Measurements from ENCODE around the gene SYTL1.
A peak's percentile ranks its signal among the peaks of the same experiment; 100 is the strongest.
"Not testable (repeated sequence)": the region's sequence is repeated elsewhere in the genome, so short reads cannot be mapped to it uniquely, and the experiment has no call there.

Gene SYTL1

DNA sequence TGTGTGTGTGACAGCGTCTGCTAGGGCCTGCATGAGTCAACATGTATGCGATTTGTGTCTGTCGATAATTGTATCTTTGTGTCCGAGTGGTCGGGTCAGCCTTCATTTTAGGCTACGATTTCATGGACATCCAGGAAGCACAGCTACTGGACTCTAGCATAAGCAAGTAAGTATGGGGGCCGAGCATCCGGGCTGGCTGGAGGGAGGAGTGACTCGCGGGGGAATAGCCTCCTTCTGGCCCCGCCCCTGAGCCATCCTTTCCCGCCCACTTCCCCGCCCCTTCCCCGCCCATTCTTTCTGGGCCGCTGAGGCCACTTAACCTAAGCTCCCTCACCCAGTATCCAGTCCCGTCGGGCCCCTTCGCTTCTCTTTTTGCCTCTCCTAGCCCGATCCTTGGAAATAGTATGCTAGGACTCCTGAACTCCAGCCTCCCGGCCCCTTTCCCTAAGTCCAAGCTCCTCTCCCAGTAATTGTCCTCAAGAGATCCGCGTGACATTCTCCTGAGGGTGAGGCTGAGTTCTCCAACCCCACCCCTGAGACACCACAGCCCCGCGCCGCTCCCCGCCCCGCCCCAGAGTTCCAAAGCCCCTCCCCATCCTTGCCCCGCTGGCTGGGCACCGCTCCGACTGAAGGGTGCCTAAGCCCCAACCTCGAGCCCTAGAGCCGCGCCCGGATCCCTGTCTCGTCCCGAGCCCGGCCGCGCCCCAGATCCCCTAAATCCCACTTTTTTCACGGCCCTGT is 23.7 kb downstream of the SYTL1 start:
- no peak for DNase-seq

DNA sequence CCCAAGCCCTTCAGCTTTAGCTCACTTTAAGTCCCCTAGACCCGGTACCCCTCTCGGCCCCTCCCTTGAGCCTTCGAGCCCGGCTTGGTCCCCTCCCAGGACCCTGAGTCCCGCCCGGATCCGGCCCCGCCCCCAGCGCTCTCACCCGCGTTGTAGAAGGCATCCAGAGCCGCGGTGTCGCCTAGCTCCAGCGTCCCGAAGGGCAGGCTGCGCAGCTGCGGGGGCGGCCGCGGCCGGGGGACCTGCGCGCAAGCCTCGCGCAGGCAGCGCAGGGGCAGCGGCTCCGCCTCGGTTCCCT is 24.2 kb downstream of the SYTL1 start:
- DNase-seq, result no peak

DNA sequence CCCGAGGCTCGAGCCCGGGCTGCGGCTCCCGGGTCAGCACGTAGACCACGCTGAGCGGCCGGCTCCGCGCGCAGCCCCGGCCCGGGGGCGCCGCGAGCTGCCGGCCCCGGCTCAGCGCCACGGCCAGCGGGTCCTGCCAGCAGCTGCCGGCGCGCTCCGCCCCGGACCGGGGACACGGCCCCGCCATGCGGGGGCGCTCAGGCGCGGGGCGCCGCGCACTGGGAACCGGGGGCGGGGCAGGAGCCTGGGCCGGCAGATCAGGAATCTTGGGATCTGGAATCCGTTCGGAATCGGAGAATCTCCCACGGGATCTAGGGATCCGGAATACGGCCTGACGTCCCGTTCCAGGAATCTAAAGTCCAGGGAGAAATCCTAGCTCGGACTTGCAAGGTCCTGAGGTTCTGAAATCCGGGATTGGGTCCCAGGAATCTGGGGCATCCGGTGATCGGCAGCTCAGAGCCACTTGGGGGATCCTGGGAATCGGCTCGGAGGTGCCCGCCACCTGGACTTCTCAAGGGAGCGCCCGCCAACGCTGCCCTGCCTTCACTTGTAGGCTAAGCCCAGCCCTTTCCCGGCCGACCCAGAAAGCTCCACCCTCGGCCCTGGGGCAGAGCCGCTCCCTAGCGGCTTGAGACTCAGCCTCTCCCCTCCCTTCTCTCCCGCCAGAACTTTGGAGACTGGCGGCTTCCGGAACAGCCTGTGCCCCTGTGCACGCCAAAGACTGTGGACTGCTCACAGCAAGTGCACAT is 24.8 kb downstream of the SYTL1 start, which contains the start of gene MAP3K6:
Gene MAP3K6 (minus strand): TSS at position 551 of the 749 bp plus-strand sequence. CDS start 364 bp downstream, at position 187.
- peak; percentile 42 for DNase-seq

DNA sequence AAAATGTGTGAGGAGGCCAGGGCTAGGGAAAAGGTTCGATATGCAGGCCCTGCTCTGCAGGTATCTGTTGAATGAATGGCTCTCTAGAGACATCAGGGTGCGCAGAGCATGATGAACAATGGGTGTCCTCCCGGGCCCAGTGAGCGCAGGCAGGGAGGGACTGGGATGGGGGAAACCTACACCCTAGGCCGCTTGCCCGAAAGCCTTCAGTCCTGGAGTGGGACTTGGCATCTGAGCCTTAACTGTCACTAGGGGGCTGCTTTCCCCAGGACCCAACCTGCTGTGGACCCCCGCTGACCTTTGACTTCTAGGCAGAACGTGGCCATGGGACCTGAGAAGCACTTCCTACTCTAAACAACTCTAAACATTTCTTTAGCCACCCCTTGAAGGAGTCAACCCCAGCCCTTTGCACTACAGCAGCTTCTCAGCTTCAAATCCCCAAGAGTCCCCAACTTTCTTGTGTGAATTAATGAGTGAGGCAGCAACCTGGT is 25.4 kb downstream of the SYTL1 start:
- no peak for DNase-seq

DNA sequence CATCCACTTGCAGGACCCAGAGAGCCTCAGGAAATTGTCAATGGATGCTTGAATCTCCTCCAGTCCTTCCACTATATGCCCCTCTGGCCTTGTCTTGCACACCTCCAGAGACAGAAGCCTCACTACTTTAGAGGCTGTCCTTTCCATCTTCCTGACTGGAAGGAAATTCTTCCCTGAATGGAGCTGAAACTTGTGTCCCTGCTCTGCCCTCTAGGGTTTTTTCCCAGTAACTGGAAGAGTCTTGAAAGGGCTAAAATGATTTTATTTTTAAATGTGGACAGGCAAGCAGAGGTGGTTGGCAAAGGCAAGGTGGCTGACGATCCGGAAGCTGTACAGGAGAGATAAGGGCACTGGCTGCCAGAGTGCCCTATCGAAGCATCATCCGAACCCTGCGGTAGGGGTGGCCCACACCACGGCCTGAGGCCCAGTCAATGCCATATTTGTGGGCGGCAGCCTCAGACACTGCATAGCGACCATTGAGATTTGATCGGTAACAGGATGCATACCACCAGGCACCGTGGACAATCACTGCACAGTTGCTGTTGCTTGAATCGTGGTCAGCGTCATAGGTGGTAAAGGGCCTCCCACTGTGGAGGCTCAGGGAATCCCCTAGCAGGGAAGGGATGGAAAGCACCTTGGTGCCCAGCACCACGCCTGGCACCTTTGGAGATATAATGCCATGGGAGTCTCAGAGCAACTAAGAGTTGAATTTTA is 27.2 kb downstream of the SYTL1 start:
- DNase-seq, result no peak

DNA sequence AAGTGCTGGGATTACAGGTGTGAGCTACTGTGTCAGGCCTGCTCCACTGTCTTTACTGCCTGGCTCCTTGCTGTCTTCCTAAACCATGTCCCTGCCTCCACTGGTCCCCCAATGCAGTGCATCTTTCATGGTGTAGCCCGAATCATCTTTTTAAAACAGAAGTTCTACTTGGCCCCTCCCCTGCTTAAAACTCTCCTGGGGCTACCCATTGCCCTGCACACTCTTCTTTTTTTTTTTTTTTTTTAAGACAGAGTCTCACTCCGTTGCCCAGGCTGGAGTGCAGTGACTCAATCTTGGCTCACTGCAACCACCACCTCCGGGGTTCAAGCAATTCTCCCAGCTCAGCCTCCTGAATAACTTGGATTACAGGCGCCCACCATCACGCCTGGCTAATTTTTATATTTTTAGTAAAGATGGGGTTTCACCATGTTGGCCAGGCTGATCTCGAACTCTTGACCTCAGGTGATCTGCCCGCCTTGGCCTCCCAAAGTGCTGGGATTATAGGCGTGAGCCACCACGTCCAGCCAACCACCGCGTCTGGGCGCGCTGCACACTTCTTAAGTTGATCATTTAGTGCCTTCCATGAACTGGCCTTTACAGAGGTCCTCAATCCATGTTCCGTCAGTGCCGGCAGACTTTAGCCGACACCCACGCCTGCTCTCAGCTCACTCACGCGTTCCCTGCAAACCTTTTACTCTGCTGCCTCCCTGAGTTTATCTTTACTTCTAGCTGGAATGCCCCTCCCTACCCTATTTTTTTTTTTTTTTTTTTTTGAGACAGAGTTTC is 30.4 kb downstream of the SYTL1 start:
- no peak for DNase-seq

DNA sequence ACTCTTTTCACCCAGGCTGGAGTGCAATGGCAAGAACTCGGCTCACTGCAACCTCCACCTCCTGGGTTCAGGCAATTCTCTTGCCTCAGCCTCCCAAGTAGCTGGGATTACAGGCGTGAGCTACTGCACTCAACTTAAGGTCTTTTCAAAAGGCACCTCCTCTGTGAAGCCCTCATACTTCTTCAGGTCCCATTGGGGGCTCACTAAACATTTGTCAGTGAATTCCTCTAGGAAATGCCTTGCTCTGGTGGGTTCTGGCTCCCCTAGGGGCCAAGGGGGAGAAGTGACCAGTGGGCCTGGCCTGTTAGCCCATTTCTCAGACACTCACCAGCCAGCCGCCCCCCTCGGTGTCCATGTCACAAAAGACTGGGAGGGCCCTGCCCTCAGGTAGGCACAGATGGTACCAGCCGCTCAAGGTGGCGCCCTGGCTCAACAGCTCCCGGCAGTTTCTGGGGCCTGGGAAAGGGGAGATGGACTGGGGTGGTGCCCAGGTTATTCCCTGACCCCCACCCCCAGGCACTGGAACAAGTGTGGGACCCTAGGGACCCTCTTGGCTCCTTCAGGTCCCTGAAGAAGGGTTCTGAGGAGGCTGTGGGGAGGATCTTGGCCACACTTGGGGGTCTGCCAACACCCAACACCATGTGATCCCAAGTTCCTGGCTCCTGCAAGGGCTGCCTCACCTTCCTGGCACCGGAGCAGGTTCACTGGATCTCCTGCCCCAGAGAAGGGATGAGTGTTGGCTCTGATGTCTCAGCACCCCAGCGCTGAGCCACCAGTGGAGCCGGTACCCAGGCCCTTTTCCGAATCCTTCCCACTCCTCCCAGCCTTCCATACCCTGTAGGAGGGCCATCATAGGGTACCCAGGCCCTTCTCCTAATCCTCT is 31.2 kb downstream of the SYTL1 start:
- no peak for DNase-seq

DNA sequence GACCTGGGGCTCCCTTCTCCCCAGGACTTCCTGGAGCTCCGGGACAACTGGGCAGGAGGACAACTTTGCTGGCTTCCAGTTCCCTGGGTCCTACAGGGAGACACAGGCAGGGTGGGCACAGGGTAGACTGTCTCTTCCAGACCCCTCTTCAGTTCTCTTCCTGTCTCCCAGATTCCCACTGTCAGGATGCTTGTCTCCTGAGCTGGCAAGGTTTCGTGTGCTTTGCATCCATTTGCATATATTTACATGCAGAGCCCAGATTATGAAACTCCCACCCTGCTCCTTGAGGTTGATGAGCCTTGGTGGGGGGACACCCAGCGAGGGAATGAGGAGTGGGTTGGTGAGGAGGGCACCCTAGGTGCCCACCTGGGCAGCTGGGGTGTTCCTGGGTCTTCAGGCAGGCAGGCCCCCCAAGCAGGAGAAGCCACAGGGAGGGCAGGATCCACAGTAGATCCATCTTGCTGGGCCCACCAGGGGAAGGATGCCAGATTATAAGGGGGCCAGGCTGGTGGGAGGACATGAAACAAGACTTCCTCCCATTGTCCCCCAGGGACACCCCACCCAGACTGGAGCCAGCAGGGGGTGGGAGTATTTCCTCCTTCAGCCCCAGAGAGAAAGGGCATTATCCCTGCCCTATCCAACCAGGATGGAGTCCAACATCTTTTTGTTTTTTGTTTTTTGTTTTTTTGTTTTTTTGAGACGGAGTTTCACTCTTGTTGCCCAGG is 32.7 kb downstream of the SYTL1 start, which contains the start of gene FCN3:
Gene FCN3 (minus strand): TSS at position 463 of the 725 bp plus-strand sequence. CDS start 6 bp downstream, at position 457.
- no peak for DNase-seq

DNA sequence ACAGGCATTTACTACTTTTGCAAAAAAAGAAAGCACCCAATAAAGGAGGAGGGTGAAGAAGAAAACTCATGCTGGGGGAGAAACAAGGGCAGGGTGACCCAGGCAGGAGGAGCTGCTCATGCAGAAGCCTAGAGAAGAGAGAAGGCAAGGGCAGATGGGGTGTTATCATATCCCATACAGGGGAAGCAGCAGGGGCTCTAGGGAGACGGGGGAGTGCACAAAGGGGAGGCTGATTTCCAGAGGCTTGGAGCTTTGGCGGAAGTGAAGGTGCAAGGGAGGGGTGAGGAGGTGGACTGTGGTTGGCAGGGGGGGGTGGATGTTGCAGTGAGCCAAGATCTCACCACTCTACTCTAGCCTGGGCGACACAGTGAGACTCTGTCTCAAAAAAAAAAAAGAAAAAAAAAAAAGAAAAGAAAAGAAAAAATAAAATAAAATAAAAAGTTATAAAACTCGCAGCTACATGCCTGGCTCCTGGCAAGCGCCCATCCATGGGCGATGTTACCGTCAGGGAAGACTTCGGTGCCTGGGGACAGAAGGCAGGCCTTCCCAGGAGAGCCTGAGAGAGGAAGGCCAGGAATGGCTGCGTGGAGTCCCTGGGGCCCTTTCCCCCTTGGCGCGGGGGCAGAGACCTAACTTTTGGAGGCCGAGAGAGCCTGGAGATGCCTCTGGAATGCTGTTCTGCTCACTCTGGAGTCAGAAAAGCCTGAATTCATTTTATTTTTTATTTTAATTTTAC is 36.1 kb downstream of the SYTL1 start:
- DNase-seq, result no peak

DNA sequence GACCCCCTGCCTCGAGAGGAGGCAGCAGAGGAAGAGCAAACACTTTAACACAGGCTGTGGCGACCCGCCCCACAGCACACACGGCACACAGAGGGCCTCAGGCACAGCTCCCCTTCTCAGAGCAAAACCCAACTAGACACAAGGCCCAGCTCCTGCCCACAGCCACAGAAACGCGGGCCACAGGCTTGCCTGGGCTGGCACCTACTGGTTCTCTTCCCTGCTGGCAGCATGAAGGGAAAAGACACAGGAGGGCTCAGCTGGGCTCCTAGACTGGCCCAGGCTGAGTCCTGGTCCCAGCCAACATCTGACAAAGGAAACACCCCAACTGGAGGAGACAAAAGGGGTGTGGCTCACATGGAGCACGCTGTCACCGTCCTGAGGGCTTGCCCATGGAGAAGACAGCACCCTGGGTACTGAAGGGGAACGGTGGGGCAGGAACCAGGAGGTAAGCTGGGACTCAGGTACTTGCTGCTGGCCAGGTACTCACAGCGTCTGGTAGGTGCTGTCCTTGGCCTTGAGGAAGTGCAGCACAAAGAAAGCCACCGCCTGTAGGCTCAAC is 37.8 kb downstream of the SYTL1 start:
- no peak for DNase-seq

DNA sequence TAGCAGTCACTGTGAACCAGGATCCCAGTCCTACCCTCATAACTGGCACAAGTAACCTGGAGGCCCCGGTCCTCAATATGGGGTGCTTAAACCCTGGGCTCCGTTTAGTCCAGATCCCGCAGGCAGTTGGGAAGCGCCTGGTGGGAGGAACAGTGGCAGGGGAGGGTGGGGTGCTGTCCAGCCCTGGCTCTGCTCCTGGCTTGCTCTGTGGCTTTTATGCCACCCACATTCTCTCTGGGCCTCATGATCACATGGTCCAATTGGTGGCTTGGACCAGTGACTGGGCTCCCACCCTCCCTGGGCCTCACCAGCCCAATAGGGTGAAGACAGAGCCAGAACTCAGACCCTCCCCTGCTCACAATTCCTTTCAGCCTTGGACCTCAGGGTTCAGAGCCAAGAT is 38.4 kb downstream of the SYTL1 start:
- no peak for DNase-seq

DNA sequence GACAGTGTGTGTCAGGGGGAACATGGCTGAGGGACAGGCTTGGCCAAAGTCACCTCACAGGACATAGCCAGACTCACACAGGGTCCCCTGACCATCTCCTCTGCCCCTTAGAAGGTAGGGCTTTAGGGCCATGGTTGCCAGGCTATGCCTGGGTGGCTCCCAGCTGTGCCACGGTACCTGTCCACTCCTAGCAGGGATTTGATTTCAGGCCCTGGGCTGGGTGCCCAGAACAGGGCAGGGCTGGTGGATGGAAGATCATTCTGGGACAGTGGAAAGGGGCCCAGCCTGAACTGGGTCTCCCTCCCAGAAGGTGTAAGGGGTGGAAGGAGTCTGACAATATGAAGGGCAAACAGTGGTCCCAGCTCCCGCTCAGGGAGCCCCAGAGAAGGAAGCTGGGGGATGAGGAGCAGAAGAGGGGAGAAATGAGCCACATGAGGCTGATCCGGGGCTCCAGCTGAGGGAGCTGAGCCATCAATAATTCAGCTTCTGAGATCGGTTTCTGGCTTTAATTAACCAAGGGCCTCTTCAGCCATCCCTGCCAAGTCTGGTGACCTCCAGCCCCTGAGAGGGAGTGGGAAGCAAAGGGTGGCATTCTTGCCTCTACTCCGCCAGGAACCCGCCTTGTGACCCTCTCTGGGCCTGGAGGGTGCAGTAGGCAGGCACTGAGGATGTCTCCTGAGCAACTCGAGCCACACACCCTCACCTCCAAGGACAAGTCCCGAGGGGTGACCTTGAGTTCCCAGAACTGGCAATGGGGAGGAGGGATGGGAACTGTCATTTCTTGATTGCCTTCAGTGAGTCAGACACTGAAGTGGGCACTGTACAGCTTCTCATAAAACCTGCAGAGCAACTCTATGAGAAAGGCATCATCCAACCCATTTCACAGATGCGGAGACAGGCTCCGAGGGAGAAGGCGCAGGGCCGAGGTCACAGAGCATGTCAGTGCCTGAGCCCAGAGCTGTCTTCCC is 39.2 kb downstream of the SYTL1 start:
- no peak for DNase-seq

DNA sequence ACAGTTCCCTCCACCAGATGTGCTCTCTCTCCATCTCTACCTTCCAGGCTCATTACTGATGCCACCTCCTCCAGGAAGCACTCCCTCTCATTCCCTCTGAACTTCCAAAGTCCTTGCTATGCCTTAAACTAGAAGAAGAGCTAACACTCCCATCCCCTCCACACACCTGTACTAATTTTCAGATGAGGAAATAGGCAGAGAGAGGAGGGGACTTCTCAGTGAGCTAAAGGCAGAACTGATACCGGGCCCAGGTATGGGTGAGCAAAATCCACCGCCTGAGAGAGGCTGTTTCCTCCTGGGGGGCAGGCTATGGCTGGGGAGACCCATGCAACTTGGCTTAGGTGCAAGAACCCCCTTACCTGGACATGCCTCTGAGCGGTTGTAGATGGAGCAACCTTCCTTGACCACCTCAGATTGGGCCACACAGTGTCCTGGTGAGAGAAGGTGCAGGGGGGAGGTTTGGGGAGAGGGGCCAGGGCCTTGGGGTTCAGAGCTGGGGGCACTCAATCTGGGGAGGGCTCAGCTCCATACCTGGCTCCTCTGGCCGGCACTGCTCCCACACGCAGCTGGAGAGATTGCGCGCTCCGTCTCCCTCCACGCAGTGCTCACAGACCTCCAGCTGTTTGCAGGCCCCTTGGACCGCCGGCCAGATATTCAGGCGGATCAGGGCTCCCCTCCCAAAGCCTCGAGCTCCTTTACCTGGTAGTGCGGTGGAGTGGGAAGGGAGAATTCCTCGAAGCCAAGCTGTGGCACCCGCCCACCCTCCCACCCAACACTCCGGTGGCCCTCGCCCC is 40.3 kb downstream of the SYTL1 start:
- no peak for DNase-seq

DNA sequence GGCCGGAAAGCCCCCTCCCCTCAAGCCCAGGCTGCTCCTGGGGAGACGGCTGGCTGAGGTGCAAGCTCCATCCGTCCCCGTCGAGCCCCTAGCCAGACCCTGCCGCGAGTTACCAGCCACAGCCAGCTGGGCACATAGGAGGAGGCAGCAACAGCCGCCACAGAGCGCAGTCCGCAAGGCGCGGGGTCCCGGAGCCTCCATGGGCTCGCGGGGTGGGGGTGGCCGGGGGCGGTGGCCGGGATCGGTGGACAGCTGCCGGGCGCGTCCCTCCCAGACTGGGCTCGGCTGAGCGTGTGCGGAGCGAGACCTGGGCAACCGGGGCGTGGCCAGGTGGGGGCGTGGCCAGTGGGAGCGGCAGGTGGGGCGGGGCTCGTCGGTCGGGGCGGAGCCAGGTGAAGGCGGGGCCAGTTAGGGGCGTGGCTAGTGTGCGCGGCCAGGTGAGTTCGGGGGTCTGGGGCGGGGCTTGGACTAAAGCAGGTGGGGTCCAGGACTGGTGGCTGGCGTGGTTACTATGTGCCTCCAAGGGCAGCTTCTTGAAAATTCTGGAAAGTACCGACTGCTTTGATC is 41.3 kb downstream of the SYTL1 start, which contains the start of gene CD164L2:
Gene CD164L2 (minus strand): TSS at position 295 of the 567 bp plus-strand sequence. CDS start 94 bp downstream, at position 201.
- DNase-seq, result no peak

DNA sequence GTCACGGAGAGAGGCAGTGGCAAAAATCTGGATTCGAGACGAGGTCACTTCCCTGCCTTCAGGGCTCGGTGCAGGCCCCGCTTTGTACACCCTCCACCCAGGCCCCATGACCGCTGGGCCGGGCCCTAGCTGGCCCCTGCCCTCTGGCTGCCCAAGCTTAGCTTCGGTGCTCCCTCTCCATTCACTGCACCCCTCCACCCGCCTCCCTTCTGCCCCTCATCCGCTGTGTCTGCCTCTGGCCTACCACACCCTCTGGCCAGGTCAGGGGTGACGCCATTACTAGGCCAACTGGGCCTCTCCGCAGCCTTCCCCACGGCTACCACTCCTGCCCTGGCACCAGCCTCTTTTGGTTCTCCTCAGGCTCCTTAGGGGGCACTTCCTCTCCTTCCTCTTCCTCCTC is 41.8 kb downstream of the SYTL1 start:
- DNase-seq, result no peak

DNA sequence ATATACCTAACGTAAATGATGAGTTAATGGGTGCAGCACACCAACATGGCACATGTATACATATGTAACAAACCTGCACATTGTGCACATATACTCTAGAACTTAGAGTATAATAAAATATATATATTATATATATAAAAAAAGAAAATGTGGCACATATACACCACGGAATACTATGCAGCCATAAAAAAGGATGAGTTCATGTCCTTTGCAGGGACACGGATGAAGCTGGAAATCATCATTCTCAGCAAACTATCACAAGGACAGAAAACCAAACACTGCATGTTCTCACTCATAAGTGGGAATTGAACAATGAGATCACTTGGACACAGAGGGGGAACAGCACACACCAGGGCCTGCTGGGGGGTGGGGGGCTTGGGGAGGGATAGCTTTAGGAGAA is 43.0 kb downstream of the SYTL1 start:
- not testable (repeated sequence) for DNase-seq

DNA sequence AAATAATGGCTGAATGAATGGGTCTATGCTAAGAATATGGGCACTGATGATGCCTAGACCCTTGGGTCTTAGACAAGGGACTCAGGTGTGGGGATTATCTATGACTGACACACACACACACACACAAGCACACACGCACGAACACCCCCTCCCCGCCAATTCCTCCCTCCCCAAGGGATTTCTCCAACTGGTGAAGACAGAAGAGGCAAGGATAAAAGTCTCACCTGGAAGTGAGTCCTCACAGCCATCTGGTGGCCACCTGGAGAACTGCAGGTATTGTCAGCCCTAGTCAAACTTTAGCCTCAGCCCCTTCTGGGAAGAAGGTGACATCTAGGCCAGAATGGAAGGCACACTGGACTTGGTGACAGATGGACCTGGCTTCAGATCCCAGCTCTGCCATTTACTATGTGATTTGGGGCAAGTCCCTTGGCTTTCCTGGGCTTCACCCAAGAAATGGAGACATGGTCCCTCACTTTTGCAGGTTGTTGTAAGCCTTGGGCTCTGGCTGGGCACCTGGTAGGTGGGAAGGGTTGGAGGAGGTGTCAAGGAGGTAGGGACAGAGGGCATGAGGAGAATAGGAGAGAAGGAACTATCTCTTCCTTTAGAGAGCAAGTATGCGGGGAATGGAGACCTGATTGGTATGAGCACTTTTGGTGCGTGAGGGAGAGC is 46.6 kb downstream of the SYTL1 start:
- DNase-seq, result no peak
